Measurements from ENCODE around the gene TMEM238.

The TMEM238 gene

DNA sequence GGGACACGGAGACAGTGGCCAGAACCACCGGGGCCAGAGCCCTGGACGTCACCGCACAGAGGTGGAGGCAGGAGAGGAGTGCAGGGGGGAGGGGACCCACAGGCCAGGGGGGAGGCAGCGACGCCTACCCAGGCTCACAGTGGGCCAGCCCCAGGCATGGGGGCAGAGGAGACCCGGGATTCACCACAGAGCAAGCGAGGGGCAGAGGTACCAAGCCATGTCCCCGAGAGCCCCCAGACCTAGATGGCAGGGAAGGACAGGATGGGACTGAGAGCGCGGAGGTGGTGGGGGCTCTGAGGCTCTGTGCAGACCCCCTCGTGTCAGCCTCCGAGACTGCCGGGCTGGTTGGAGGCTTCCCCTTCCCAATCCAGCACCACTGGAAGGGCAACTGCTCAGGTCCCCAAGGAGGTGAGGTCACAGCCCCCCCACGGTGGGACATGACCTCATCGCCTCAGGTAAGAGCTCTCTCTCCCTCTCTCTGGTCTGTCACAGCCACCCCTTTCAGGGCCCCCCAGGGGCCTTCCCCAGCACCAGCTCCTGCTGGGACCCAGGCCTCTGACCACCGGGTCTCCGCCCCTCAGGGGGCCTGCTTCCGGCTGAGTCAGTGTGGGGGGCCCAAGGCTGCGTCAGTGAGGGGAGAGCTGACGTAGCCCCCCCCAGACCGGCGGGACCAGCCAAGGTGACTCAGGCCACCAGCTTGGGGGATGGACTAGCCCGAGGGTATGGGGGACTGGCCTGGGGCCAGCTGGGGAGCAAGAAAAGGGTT lies 11.6 kb downstream of the TMEM238 start:
- H3K27ac ChIP-seq: no peak overlapping the region
- no peak for TF ChIP-seq CTCF (conservative IDR thresholded peaks at IDR 0.05)

DNA sequence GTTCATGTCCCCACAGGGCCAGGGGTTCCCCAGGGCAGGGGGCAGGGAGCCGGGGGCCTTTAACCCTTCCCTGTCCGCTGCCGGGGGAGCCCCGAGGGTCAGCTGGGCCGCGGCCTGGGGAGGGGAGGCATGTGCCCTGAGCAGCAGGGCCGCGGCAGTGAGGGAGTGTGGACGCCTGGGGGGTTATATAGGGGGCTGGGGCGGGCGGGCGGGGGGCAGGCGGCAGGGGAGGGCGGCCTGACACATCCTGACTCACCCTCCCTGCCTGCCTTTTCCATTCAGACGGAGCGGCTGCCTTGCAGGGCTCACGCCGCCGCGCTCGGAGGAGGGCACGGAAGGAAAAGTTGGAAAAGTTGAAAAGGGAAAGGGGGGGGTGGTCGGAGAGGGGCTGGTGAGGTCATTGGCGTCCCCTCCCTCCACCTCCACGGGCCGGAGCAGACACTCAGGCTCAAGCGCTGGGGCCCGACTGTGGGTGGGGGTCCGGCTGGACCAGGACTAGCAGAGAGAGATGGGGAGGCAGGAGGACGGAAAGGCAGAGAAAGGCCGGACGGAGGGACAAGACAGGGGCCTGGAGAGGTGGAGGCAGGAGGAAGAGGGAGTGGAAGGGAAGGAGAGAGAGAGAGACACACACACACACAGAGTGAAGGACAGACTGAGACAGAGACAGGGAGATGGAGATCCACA lies 13.6 kb downstream of the TMEM238 start, which contains the start of gene IL11:
IL11 (minus strand) TSS at position 159 of the 684 bp plus-strand sequence; CDS start at position 6, 153 bp downstream.
- no peak within 1 kb of the TSS for H3K27ac ChIP-seq
- TF ChIP-seq CTCF (conservative IDR thresholded peaks at IDR 0.05): no peak

- no peak for TF ChIP-seq CTCF (conservative IDR thresholded peaks at IDR 0.05)
- H3K27ac ChIP-seq: no peak overlapping the region
Measured at GRCh38 chr19:55369653-55370304, 14.3 kb downstream of the TMEM238 start.

GRCh38 chr19:55368701-55369563 lies 15.2 kb downstream of the TMEM238 start:
- no peak for TF ChIP-seq CTCF (conservative IDR thresholded peaks at IDR 0.05)
- no peak overlapping the region for H3K27ac ChIP-seq

DNA sequence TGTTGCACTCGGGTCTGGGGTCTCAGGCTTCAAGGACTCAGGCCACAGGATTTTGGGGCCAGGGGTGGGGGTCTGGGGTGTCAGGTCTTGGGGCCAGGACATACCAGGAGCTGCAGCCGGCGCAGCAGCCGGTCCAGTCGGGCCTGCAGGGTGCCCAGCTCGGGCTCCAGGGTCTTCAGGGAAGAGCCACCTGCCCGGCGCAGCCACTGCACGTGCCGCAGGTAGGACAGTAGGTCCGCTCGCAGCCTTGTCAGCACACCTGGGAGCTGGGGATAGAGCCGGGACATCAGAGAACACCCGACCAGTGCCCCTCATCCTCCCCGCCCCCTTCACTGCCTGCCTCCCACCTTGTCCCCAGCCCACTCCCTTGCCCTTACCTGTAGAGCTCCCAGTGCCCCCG lies 16.0 kb downstream of the TMEM238 start:
- H3K27ac ChIP-seq: no peak overlapping the region
- no peak for TF ChIP-seq CTCF (conservative IDR thresholded peaks at IDR 0.05)

- H3K27ac ChIP-seq: no peak overlapping the region
- no peak for TF ChIP-seq CTCF (conservative IDR thresholded peaks at IDR 0.05)
Measured at GRCh38 chr19:55366790-55367189, 17.3 kb downstream of the TMEM238 start.
